ENCODE data around the gene NUMBL. TPM values are rescaled to one million over a fixed set of nuclear protein-coding genes. Genes with fewer than 3 reads are reported as not detected.

The NUMBL gene
- total RNA-seq (2022) (18.4 and 21.1 TPM in 2 replicates), Bru-seq, nascent RNA (percentile 53 among the genes with signal in this experiment), BruChase-seq, experiment 1, labeled RNA remaining after a 6-hour chase (percentile 74 among the genes with signal in this experiment), BruChase-seq, experiment 2, labeled RNA remaining after a 2-hour chase (percentile 68 among the genes with signal in this experiment)
- long read RNA-seq, partial matches to known transcripts = 0 of 1 reads
- long read RNA-seq, other reads (novel, unspliced or antisense) = 0 of 1 reads

GRCh38 chr19:40690050-40690692 is at the start of gene NUMBL:
TSS of gene NUMBL (minus strand) at chr19:40690651. CDS start at chr19:40690483, 168 bp downstream.
- Mint-ChIP-seq H3K27ac (ENCODE audit: low read depth, unreplicated experiment) (peak within 1 kb of the TSS; percentile 90), H3K4me3 (ENCODE audit: unreplicated experiment) (no peak within 1 kb of the TSS), H3K4me1 (ENCODE audit: insufficient read depth, unreplicated experiment) (peaks cover 14% of the 10 kb centered on the region), H3K36me3 (ENCODE audit: insufficient read depth, unreplicated experiment) (peaks cover 13% of the 10 kb centered on the region), H3K9me3 (ENCODE audit: unreplicated experiment) (no peaks in the 10 kb centered on the region), H3K27me3 (ENCODE audit: insufficient read depth, unreplicated experiment) (no peaks in the 10 kb centered on the region)
- no TSS peak for BruUV-seq (replicated peaks)
- no peak for DNase-seq (ENCODE audit: unreplicated experiment)
- TF ChIP-seq CTCF (IDR thresholded peaks at IDR 0.05; ENCODE audit: unreplicated experiment) = no peak
- intact Hi-C loops (cut with micrococcal nuclease) = loop anchor here (1.0 kb wide), 1 partner anchor 25 kb away; no protein-coding TSS in a partner anchor
- ChIA-PET POLR2A (interaction anchor here (0.8 to 2.0 kb wide), 16 partner anchors 12 to 247 kb away, joined by 3 to 21 read pairs (median 4); partner anchors contain the start of genes ACTMAP, COQ8B, ITPKC and RAB4B), CTCF (interaction anchor here (1.1 kb wide), 1 partner anchor 17 kb away, joined by 3 read pairs; no protein-coding TSS in a partner anchor)

- Mint-ChIP-seq H3K36me3 (ENCODE audit: insufficient read depth, unreplicated experiment) (peaks cover 81% of the 10 kb centered on the region), H3K27ac (ENCODE audit: low read depth, unreplicated experiment) (no peak overlapping the region), H3K27me3 (ENCODE audit: insufficient read depth, unreplicated experiment) (no peaks in the 10 kb centered on the region), H3K4me1 (ENCODE audit: insufficient read depth, unreplicated experiment) (peaks cover 7% of the 10 kb centered on the region), H3K9me3 (ENCODE audit: unreplicated experiment) (no peaks in the 10 kb centered on the region), H3K4me3 (ENCODE audit: unreplicated experiment) (no peak overlapping the region)
- DNase-seq (ENCODE audit: unreplicated experiment) = no peak
- ChIA-PET CTCF (interaction anchor here (0.6 to 0.7 kb wide), 2 partner anchors 57 to 319 kb away, joined by 3 read pairs; no protein-coding TSS in a partner anchor), POLR2A (interaction anchor here (0.6 to 3.7 kb wide), 5 partner anchors 11 to 413 kb away, joined by 3 to 35 read pairs (median 3); partner anchors contain the start of genes ACTMAP, COQ8B, ITPKC and SNRPA)
- no peak for TF ChIP-seq CTCF (IDR thresholded peaks at IDR 0.05; ENCODE audit: unreplicated experiment)
- no TSS peak for BruUV-seq (replicated peaks)
- intact Hi-C loops (cut with micrococcal nuclease) = no loop called here
These were observed 48.8 kb upstream of the NUMBL start for GRCh38 chr19:40739030-40739839.

GRCh38 chr19:40737102-40737644 is 46.7 kb upstream of the NUMBL start:
- H3K9me3 Mint-ChIP-seq (ENCODE audit: unreplicated experiment) = no peaks in the 10 kb centered on the region
- BruUV-seq (replicated peaks) = no TSS peak
- POLR2A ChIA-PET = interaction anchor here (0.8 to 4.2 kb wide), 3 partner anchors 13 to 15 kb away, joined by 3 to 23 read pairs (median 6); partner anchors contain the start of genes ACTMAP and SNRPA
- DNase-seq (ENCODE audit: unreplicated experiment) = no peak
- H3K27ac Mint-ChIP-seq (ENCODE audit: low read depth, unreplicated experiment) = no peak overlapping the region
- intact Hi-C loops (cut with micrococcal nuclease) = no loop called here
- no peaks in the 10 kb centered on the region for H3K27me3 Mint-ChIP-seq (ENCODE audit: insufficient read depth, unreplicated experiment)
- no peak overlapping the region for H3K4me3 Mint-ChIP-seq (ENCODE audit: unreplicated experiment)
- H3K36me3 Mint-ChIP-seq (ENCODE audit: insufficient read depth, unreplicated experiment) = peaks cover 99% of the 10 kb centered on the region
- CTCF ChIA-PET = interaction anchor here (0.6 kb wide), 1 partner anchor 9 kb away, joined by 4 read pairs; no protein-coding TSS in a partner anchor
- TF ChIP-seq CTCF (IDR thresholded peaks at IDR 0.05; ENCODE audit: unreplicated experiment) = no peak
- peaks cover 7% of the 10 kb centered on the region for H3K4me1 Mint-ChIP-seq (ENCODE audit: insufficient read depth, unreplicated experiment)
